Amniotic epithelial cell (primary cell): ENCODE measurements around the gene PCDHGA1.
"Not testable (repeated sequence)": the region's sequence is repeated elsewhere in the genome, so short reads cannot be mapped to it uniquely, and the experiment has no call there.

ENCODE experiments used
- DNase-seq: peaks from one replicate; pipeline ENCODE4 v3.0.0-alpha.2; 2010; ENCODE audit warnings: low read depth

The PCDHGA1 gene

DNA sequence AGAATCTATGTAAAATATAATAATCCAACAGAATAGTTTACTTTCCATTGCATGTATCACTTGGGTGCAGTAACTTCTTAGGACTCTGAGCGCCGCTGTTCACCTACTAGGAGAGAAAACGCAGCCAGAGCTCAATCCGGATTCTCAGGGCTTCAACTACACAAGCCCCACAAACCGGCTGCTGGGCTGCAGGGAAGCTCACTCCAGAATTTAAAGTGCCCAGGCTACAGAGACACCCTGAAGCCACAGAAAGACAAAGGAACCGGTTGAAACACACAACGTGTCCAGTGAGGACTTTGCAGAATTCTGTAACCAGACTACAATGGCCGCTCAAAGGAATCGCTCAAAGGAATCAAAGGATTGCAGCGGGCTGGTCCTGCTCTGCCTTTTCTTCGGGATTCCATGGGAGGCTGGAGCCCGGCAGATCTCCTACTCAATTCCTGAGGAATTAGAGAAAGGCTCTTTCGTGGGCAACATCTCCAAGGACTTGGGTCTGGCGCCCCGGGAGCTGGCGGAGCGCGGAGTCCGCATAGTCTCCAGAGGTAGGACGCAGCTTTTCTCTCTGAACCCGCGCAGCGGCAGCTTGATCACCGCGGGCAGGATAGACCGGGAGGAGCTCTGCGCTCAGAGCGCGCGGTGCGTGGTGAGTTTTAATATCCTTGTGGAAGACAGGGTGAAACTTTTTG, 82.7 kb downstream of the PCDHGA1 start, which contains the start of gene PCDHGA10:
Gene PCDHGA10, plus strand, starts transcription at position 134 of the 686 bp plus-strand sequence. Its CDS starts 189 bp downstream, at position 323.
- DNase-seq, result peak; percentile 72

DNA sequence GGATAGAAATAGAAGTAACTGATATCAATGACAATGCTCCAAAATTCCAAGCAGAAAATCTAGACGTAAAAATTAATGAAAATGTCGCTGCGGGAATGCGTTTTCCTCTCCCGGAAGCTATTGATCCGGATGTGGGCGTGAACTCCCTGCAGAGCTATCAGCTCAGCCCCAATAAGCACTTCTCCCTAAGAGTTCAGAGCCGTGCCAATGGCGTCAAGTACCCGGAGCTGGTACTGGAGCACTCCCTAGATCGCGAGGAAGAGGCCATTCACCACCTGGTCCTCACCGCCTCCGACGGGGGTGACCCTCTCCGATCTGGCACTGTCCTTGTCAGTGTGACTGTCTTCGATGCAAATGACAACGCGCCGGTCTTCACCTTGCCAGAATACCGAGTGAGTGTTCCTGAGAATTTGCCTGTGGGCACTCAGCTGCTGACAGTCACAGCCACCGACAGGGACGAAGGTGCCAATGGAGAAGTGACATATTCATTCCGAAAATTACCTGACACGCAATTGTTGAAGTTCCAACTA, 83.3 kb downstream of the PCDHGA1 start:
- DNase-seq, result no peak

DNA sequence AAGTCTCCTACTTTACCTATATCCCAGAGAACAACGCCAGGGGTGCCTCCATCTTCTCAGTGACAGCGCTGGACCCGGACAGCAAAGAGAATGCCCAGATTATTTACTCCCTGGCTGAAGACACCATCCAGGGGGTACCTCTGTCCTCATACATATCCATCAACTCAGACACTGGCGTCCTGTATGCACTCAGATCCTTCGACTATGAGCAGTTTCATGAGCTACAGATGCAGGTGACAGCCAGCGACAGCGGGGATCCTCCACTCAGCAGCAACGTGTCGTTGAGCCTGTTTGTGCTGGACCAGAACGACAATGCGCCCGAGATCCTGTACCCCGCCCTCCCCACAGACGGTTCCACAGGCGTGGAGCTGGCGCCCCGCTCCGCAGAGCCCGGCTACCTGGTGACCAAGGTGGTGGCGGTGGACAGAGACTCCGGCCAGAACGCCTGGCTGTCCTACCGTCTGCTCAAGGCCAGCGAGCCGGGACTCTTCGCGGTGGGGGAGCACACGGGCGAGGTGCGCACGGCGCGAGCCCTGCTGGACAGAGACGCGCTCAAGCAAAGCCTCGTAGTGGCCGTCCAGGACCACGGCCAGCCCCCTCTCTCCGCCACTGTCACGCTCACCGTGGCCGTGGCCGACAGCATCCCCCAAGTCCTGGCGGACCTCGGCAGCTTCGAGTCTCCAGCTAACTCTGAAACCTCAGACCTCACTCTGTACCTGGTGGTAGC, 84.4 kb downstream of the PCDHGA1 start:
- DNase-seq, result not testable (repeated sequence)

DNA sequence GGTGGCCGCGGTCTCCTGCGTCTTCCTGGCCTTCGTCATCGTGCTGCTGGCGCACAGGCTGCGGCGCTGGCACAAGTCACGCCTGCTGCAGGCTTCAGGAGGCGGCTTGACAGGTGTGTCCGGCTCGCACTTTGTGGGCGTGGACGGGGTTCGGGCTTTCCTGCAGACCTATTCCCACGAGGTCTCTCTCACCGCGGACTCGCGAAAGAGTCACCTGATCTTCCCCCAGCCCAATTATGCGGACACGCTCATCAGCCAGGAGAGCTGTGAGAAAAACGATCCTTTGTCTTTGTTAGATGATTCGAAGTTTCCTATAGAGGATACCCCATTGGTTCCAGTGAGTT, 84.9 kb downstream of the PCDHGA1 start:
- not testable (repeated sequence) for DNase-seq

DNA sequence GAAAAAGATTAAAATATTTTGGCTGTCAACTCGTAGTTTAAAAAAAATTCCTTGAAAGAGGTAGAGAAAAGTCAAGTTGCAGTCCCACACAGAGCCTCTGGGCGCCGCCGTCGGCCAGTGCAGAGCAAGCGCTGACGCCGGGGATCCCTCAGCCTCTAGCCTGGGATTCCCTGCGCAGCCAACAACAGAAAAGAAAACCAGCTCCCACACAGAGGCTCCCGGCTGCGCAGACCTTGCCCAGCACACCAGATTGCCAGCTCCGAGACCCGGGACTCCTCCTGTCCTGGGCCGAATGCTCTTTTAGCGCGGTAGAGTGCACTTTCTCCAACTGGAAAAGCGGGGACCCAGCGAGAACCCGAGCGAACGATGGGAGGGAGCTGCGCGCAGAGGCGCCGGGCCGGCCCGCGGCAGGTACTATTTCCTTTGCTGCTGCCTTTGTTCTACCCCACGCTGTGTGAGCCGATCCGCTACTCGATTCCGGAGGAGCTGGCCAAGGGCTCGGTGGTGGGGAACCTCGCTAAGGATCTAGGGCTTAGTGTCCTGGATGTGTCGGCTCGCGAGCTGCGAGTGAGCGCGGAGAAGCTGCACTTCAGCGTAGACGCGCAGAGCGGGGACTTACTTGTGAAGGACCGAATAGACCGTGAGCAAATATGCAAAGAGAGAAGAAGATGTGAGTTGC, 87.3 kb downstream of the PCDHGA1 start, which contains the start of gene PCDHGB7:
Gene PCDHGB7, plus strand, starts transcription at position 184 of the 679 bp plus-strand sequence. Its CDS starts 183 bp downstream, at position 367.
- DNase-seq, result peak; percentile 82

DNA sequence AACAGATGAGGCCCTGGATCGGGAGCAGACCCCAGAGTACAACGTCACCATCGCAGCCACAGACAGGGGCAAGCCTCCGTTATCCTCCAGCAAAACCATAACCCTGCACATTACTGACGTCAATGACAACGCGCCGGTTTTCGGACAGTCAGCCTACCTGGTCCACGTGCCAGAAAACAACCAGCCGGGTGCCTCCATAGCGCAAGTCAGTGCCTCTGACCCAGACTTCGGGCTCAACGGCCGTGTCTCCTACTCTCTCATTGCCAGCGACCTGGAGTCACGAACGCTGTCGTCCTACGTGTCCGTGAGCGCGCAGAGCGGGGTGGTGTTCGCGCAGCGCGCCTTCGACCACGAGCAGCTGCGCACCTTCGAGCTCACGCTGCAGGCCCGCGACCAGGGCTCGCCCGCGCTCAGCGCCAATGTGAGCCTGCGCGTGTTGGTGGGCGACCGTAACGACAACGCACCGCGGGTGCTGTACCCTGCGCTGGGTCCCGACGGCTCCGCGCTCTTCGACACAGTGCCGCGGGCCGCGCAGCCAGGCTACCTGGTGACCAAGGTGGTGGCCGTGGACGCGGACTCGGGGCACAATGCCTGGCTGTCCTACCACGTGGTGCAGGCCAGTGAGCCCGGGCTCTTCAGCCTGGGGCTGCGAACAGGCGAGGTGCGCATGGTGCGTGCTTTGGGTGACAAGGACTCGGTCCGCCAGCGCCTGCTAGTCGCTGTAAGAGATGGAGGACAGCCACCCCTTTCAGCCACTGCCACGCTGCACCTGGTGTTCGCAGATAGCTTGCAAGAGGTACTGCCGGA, 89.0 kb downstream of the PCDHGA1 start:
- no peak for DNase-seq

DNA sequence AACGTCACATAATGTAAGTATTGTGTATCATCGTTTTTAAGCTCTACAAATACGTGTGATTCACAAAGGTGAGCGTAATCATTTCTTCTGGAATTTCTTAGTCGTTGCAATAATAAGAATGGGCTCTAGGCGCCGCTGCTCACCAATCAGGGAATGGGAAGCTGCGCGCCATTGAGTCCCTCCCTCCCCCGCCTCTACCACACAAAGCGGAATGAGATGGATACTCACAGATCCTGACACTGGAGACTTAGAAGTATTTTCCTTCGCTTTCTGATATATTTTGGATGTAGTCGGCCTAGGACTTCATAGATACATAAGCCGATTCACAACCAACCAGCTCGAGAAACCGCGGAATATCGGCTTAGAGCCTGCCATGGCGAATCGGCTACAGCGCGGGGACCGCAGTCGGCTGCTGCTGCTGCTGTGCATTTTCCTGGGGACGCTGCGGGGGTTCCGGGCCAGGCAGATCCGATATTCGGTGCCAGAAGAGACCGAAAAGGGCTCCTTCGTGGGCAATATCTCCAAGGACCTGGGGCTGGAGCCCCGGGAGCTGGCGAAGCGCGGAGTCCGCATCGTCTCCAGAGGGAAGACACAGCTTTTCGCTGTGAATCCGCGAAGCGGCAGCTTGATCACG, 90.7 kb downstream of the PCDHGA1 start, which contains the start of gene PCDHGA11:
Gene PCDHGA11, plus strand, starts transcription at position 197 of the 634 bp plus-strand sequence. Its CDS starts 177 bp downstream, at position 374.
- DNase-seq, result peak; percentile 50

DNA sequence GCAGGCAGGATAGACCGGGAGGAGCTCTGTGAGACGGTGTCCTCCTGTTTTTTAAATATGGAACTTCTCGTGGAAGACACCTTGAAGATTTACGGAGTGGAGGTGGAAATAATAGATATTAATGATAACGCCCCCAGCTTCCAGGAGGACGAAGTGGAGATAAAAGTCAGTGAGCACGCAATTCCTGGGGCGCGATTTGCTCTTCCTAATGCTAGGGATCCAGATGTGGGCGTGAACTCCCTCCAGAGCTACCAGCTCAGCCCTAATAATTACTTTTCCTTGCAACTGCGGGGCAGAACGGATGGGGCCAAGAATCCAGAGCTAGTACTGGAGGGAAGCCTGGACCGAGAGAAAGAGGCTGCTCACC, 91.2 kb downstream of the PCDHGA1 start:
- DNase-seq, result no peak

DNA sequence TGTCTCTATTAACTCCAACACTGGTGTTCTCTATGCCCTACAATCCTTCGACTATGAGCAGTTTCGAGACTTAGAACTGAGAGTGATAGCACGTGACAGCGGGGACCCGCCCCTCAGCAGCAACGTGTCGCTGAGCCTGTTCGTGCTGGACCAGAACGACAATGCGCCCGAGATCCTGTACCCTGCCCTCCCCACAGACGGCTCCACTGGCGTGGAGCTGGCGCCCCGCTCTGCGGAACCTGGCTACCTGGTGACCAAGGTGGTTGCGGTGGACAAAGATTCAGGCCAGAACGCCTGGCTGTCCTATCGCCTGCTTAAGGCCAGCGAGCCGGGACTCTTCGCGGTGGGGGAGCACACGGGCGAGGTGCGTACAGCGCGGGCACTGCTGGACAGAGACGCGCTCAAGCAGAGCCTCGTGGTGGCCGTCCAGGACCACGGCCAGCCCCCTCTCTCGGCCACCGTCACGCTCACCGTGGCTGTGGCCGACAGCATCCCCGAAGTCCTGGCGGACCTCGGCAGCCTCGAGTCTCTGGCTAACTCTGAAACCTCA, 92.5 kb downstream of the PCDHGA1 start:
- no peak for DNase-seq

DNA sequence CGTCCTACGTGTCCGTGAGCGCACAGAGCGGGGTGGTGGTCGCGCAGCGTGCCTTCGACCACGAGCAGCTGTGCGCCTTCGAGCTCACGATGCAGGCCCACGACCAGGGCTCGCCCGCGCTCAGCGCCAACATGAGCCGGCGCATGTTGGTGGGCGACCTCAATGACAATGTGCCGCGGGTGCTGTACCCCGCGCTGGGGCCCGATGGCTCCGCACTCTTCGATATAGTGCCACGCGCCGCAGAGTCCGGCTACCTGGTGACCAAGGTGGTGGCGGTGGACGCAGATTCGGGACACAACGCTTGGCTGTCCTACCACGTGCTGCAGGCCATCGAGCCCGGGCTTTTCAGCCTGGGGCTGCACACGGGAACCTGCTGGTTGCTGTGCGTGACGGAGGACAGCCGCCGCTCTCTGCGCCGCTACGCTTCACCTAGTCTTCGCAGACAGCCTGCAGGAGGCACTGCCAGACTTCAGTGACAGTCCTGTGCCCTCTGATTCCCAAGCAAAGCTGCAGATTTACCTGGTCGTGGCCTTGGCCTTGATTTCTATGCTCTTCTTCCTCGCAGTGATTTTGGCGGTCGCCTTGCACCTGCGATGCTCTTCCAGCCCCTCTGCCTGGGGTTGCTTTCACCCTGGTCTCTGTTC, 97.6 kb downstream of the PCDHGA1 start:
- no peak for DNase-seq

DNA sequence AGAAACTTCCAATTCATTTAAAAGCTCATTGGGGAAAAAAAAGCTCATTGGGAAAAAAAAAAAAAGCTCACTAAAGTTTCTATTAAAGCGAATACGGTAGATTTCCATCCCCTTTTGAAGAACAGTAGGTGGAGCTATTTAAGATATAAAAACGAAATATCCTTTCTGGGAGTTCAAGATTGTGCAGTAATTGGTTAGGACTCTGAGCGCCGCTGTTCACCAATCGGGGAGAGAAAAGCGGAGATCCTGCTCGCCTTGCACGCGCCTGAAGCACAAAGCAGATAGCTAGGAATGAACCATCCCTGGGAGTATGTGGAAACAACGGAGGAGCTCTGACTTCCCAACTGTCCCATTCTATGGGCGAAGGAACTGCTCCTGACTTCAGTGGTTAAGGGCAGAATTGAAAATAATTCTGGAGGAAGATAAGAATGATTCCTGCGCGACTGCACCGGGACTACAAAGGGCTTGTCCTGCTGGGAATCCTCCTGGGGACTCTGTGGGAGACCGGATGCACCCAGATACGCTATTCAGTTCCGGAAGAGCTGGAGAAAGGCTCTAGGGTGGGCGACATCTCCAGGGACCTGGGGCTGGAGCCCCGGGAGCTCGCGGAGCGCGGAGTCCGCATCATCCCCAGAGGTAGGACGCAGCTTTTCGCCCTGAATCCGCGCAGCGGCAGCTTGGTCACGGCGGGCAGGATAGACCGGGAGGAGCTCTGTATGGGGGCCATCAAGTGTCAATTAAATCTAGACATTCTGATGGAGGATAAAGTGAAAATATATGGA, 100.2 kb downstream of the PCDHGA1 start, which contains the start of gene PCDHGA12:
Gene PCDHGA12, plus strand, starts transcription at position 176 of the 782 bp plus-strand sequence. Its CDS starts 253 bp downstream, at position 429.
- peak; percentile 93 for DNase-seq

DNA sequence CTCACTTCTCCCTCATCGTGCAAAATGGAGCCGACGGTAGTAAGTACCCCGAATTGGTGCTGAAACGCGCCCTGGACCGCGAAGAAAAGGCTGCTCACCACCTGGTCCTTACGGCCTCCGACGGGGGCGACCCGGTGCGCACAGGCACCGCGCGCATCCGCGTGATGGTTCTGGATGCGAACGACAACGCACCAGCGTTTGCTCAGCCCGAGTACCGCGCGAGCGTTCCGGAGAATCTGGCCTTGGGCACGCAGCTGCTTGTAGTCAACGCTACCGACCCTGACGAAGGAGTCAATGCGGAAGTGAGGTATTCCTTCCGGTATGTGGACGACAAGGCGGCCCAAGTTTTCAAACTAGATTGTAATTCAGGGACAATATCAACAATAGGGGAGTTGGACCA, 101.0 kb downstream of the PCDHGA1 start:
- peak; percentile 52 for DNase-seq

DNA sequence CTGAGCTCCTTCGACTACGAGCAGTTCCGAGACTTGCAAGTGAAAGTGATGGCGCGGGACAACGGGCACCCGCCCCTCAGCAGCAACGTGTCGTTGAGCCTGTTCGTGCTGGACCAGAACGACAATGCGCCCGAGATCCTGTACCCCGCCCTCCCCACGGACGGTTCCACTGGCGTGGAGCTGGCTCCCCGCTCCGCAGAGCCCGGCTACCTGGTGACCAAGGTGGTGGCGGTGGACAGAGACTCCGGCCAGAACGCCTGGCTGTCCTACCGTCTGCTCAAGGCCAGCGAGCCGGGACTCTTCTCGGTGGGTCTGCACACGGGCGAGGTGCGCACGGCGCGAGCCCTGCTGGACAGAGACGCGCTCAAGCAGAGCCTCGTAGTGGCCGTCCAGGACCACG, 102.0 kb downstream of the PCDHGA1 start:
- not testable (repeated sequence) for DNase-seq

DNA sequence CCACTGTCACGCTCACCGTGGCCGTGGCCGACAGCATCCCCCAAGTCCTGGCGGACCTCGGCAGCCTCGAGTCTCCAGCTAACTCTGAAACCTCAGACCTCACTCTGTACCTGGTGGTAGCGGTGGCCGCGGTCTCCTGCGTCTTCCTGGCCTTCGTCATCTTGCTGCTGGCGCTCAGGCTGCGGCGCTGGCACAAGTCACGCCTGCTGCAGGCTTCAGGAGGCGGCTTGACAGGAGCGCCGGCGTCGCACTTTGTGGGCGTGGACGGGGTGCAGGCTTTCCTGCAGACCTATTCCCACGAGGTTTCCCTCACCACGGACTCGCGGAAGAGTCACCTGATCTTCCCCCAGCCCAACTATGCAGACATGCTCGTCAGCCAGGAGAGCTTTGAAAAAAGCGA, 102.4 kb downstream of the PCDHGA1 start:
- DNase-seq, result not testable (repeated sequence)

DNA sequence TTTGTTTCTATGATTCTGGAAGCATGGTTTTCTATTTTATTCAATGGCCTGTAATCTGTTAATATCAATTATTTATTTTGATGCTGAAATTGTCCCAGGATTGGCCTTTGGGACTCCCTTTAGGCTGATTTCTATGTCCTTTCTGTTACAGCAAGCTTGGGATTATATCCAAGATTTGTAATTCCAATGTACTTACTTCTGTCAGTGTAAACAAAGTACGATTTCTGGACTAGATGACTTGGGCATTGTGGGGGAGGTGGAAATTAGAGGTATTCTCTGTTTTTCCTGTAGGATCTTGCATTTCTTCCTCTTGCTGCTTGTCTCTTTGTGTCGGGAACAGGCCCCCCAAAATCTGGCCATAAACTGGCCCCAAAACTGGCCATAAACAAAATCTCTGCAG, 103.7 kb downstream of the PCDHGA1 start:
- no peak for DNase-seq

DNA sequence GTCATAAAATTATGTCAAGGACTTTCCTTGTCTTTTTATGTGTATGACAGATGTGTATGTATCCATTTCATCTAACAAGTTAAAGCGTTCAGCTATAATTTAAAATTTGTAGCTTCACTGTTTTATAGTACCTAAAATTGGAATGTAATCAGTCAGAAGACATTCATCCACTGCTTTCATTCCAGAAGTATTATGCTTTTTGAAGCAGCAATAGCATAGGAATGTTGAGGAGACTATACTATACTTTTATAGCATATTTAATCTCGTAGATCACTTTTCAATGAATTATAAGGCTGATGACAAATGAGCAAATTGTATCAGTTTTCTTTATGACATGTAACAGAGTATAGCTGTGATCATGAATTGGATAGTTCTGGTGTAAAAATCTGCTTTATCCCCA, 106.9 kb downstream of the PCDHGA1 start:
- no peak for DNase-seq

DNA sequence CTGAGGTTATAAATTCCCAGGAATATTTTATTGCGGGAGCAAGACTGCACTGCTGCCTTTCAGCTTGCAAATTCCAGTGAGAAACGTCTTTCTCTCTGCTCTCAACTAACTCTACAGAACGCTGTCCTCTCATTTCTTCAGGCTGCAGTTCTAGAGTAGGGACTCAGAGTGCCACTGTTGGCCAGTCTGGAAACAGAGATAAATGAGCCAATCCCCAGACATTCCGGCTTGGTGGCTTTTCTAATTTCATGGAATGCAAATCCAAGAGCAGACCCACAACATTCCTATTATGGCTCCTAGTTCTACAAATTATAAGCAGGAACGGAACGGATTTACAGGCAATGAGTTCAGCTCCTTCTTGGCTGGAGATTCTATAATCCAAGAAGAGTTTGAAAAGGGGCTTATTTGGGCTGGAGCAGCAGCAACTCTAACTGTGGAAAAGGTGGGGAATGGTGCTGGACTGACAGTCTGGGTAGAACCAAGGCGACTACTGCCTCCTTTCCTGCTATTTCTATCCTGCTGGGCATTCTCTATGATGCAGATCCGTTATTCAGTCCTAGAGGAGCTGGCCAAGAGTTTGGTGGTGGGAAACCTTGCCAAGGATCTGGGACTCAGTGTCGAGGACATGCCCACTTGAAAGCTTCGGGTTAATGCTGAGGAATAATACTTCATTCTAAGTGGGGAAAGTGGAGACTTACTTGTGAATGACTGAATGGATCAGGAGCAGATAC, 109.3 kb downstream of the PCDHGA1 start:
- no peak for DNase-seq

DNA sequence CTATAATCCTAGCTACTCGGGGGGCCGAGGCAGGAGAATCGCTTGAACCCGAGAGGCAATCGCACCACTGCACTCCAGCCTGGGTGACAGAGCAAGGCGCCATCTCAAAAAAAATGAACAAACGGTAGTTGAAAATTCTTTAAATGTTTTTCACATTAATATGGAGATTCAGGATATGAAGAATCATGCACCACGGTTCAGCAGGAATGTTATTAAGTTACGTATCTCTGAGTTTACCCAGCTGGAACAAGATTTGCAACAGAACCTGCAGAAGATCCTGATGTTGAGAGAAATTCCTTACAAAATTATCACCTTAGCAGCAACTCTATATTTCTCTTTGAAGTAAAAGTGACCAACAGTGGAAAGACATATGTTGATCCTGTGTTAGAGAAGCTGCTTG, 110.0 kb downstream of the PCDHGA1 start:
- no peak for DNase-seq
